Non-pigmented ciliary epithelial cell (primary cell): ENCODE results near the gene PVALEF.

ENCODE experiments used
- DNase-seq: peaks from one replicate; pipeline ENCODE4 v3.0.0-alpha.2; 2010; ENCODE audit warnings: low read depth

PVALEF gene

DNA sequence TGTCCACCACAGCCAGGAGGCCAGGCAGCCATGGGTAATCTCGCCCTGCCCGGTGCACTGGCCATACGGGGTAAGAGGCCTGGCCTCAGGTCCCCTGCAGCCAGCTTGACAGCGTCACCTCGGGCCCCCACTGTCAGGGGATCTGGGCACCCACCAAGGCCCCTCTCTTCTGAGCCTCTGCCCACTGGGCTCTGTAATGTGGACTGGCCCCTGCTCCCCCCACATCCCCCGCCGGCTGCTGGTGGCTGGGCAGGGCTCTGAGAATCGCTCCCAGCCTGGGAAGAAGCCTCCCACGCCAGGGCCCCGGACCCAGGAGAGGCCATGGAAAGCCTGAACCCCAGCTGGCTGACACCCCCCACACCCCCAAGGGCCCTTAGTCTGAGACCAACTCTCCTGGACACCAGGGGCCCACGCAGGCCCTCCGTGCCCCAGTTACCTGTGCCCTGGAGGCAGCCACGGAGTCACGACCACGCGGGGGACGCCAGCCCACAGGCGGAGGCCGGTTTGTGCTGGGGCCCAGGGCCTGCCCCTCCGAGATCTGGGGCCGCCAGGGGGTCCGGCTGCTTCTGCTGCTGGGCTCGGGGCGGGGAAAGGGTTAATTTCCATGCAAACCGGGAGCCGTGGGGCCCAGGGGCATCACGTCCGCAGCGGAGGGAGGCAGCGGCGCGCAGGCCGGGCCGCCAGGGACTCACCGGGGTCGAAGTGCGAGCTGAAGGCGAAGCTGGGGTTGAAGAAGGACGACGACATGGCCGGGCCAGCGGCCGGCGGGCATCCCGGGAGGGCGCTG, at the start of gene PVALEF:
Gene PVALEF, plus strand, starts transcription at position 262 of the 787 bp plus-strand sequence. CDS start 15,720 bp downstream, outside the sequence.
- DNase-seq = no peak

DNA sequence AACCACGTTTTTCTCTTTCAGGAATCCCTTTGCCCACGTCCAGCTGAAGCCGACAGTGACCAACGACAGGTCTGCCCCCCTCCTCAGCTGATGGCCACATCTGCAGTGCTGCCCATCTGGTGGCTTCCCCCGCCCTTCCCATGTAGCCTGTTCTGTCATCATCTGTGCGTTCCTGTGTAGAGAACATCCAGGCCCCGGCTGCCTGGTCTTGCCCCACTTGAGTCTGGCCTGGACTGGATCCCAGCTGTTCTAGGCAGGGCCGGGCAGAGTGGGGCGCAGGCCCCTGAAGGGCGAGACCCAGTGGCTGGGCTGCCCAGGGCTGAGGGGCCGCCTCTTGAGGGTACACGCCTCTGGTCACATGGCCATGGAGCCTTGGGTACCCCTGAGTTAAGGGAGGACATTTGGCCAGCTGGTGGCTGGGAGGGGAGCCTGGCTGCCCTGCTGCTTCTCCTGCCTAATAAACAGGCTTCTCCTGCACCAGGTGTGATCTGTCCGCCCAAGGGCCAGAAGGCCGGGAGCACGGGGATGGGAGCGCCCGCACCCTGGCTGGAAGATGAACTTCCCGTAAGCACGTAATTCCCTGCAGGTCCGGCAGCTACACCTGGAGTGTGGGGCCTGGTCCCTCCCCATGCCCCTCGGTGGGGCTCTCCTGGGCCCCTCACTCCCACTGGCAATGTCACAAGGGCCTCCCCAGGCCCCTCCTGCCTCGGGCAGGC, 49.4 kb upstream of the PVALEF start:
- DNase-seq = no peak

DNA sequence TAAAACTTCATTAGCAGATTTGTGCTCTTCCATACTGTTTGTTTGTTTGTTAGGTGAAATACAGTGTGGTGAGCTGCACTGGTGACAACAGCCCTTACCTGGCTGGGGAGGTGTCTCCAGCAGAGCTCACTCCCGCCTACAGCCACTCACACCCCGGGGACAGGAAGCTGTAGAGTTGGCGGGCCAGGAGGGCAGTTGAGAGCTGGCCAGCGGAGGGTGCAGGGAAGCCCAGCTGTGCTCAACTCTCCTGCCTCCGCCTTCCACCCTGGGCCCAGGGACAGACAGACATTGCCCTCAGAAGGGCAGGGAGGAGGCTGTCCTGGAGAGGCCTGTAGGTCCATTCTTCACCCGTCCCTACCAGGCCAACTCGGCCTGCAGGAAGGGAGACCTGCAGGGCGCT, 48.6 kb upstream of the PVALEF start:
- DNase-seq = no peak

DNA sequence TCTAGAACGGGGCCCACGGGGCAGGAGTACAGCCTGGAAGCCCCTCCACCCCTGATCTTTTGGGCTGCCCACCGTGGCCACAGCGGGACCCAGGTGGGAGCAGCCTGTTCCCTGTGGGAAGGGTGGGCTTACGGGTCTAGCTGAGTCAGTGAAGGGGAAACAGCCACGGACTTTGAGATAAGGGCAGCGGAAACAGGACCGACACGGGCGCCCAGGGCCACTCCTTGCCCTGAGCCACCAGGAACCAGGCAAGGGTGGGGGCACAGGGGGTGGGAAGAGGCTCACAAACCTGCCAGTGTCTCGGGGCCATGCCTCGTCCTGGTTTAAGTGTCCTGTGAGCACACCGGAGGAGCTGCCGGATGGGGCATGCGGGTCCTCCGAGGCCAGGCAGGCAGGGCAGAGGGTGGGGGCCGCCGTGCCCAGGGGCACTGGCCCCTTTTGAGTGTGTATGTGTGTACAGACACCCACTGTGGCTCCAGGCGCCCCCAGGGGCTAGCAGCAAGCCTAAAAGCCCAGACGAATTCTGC, 47.6 kb upstream of the PVALEF start:
- DNase-seq = no peak

DNA sequence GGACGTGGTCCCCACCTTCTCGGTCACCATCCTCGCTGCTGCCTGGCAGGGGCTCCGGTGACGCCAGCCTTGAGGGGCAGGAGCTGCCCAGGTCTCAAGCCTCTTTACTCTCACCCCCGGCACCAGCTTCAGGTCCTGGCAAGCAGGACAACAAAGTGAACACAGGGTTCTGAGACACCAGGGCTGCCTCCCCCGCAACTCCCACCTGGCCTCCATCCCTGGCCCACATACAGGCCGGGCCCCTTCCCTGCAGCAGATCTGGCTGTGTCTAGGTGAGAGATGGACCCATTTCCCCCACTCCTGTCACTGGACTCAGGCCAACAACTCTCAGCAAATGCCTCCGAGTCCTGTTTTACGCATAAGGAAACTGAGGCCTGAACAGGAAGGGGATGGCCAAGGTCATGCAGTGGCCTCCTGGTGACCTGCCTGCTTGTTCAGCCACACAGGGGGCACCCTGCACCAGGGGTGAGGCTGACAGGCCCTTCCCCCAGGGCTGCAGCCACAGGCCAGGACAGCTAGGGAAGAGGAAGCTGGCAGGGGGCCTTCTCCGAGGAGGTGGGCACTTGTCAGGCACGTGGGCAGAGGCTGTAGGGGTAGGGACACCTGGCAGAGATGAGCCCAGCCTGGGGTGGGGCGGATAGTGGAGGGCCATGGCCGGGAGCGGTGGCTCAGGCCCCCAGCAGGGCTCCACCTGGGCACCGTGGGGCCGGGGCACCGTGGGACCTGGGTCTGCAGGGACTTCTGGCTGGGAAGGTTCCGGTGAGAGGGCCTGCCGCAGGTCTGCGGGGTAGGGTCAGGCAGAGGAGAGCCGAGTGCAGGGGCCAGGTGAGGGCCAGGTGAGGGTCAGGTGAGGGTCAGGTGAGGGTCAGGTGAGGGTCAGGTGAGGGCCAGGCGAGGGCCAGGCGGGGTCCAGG, 46.7 kb upstream of the PVALEF start:
- DNase-seq = no peak

DNA sequence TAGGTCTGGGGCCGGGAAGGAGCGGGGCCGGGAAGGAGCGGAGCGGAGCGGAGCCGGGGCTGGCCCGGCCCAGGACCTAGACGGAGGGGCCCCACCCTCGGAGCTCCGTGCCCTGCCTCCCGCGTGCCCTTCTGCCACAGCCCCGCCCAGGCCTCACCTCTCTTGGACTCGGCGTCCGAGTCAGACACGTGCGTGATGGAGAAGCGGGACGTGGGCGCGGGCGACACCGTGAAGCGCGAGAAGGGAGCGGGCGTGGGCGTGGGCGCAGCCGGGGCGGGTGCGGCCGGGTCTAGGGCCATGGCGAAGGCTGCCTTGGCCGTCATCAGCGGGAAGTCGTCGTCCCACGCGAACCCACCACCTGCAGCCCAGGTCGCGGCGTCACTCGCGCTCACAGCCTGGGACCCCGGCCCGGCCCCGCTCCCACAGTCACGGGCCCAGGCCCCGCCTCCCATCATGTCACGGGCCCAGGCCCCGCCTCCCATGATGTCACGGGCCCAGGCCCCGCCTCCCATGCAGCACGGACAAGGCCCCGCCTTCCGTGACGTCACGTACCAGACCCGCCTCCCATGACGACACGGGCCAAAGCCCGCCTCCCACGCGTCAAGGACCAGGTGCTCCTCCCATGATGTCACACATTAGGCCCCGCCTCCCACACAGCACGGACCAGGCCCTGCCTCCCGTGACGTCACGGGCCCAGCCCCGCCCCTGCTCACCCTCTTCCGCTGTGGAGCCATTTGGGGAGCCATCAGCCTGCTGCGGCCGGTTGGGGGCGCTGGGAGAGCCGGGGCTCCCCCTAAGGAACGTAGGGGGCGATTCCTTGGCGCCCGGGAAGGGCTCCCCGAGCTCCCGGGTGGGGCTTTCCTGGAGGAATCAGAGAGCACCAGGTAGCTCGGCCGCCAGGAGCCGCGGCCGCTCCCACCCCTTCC, 45.8 kb upstream of the PVALEF start:
- peak; percentile 55 for DNase-seq

DNA sequence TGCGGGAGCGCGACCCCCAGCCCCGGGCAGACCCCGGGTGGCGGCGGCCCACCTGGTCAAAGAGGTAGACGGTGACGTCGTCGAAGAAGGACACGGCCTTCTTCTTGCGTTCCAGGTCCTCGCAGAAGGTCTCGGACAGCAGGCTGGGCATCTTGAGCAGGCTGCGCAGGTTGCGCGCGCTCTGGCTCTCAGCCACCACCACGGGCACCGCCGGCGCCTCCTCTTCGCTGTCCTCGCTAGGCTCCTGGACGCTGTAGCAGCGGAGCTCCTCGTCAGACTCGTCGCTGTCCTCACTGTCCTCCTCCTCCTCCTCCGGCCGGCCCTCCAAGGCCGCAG, 45.2 kb upstream of the PVALEF start:
- DNase-seq = no peak

DNA sequence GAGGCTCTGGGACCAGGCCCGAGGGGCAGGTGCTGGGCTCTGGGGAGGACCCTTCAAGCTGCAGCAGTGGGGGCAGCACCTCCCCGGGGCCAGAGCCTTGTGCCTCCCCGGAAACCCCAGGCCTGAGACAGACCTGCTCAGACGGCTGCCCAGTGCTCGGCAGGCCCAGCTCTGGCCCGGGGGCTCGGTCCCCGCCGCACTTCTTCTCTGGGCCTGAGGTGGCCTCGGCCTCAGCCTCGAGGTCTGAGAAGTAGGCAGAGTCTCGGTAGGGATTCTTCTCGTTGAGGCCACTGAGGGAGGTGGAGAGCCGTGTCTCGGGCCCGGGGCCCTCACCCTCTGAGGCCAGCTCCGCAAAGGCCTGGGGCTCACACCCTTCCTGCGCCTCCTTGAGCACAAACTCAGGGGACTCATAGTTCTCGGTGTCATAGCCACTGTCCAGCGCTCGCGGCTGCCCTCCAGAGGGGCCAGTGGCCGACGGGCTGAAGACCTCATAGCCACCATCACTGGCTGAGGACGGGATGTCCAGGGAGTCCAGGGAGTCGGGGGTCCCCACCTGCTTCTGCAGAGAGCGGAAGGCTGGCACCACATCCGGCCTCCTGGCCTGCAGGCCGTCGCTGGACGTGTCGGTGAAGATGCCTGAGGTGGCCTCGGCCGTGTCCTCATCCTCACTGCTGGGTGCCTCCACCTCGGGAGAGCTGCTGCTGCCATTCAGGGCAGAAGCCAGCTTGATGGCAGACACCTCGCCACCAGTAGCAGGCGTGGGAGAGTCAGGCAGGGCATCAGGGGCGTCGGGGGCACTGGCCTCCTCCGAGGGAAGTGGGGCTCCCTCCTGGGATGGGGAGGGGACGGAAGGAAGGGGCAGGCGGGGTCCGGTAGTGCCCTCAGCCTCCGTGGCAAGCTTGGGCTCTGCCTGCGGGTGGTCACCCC, 44.3 kb upstream of the PVALEF start:
- DNase-seq = no peak

DNA sequence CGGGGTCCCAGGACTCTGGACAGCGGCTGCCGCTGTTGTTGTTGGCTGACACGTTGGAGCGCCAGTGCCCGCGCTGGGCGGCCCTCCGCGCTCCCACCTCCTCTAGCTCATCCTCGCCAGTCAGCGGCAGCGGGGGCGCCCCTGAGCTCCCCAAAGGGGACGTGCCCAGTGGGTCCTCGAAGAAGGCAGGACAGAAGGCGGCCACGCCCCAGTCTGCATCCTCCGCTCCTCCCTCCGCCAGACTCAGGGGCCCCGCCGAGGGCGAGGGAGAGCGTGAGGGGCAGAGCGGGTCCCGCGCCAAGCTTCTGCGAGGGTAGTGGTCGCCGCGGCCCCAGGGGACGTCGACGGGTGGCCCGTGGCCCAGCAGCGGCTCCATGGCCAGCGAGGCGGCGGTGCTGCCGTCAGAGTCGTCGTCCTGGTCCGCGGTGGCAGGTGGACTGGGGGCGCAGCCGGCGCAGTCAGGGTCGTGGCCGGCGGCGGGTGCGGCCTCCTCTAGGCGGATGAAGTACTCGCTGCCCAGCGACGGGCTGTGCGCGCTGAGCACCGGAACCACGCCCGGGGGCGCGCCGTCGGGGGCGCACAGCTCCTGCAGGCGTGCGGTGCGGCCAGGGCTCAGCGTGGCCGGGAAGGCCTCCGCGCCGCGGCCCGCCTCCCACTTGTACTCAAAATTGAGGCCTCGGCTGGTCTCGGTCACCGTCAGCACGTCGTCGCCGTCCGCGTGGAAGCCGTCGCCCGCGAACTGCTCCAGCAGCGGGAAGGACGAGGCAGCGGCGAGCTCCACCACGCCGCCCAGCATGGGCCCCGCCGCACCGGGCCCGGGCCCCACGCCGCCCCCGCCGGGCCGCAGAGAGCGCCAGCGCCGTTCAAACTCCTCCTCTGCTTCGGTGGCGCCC, 43.2 kb upstream of the PVALEF start:
- no peak for DNase-seq

DNA sequence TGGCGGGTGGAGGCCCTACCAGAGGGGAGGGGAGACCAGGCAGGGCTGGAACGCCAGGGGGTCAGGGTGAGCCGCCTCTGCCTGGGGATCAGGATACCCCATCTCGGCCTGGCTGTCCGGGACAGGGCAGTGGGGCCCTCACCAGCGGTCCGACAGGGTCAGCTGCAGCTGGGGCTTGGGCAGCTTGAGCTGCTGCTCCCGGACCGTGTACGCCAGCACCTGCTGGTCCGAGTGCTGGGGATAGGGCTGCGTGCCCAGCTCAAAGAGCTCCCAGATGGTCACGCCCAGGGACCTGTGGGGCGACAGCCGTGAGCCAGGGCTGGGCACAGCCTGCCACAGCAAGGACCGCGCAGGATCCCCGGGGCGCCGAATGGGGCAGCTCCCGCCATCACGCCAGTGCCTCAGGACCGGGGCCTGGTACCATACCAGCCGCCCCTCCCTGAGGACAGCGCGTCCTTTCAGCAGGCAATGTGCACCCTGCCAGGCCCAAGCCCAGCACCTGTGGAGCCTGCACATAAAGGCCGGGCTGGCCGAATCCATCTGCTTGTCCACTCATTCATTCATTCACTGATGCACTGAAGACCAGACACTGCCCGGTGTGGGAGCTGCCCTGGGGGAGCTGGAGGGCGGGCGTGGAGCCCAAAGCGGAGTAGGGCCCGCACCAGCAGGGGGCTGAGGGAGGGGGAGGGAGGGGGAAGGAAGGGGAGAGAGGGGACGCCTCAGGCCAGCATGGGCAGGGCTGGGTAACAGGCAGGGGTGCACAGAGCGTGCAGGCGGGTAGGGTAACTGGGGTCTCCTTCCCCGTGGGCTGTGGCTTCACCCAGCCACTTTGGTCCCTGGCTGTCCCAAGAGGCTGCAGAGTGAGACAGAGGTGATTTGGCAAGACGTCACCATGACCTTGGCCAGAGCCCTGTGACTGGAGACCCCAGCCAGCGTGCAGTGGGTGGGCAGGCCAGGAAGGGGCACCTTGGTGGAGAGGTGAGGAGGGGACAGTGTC, 42.0 kb upstream of the PVALEF start:
- DNase-seq = no peak

DNA sequence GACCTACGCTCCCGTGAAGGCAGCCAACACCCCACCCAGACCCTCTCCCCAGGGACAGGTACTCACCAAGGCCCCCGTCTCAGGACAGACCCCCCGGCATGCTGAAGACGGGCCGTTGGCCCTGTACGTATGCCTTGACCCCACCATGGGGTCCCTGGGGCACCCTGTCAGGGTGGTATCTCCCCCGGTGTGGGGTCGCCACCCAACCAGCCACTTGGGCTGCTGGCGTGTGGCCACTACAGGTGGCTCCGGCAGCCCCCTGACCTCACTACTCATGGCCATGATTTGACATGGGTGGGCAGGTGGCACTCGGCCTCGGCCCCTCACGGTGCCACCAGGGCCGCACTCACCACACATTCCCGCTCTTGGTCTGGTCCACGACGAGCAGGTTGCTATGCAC, 40.9 kb upstream of the PVALEF start:
- no peak for DNase-seq

DNA sequence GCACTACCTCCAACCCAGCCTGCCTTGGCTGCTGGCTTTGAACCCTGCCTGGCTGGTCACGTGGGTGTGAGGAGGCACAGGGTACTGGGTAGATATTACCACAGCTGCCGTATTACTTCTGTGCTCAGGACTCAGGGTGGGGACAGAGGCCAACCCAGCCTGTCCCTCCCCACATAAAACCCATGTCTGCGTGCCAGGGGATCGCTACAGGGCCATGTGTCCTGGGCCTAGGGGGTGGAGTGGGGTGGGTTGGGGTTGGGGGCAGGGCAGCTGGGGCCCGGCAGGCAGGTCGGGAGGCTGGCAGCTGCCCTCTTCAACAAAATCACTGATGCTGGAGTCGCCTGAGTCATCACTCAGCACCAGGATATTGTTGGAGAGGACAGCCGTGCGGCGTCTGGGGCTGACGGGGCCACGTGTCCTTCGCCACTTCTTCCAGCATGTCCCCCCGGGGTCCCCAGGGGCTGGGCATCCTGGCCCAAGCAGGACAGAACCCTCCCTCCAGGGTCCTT, 39.7 kb upstream of the PVALEF start:
- no peak for DNase-seq

DNA sequence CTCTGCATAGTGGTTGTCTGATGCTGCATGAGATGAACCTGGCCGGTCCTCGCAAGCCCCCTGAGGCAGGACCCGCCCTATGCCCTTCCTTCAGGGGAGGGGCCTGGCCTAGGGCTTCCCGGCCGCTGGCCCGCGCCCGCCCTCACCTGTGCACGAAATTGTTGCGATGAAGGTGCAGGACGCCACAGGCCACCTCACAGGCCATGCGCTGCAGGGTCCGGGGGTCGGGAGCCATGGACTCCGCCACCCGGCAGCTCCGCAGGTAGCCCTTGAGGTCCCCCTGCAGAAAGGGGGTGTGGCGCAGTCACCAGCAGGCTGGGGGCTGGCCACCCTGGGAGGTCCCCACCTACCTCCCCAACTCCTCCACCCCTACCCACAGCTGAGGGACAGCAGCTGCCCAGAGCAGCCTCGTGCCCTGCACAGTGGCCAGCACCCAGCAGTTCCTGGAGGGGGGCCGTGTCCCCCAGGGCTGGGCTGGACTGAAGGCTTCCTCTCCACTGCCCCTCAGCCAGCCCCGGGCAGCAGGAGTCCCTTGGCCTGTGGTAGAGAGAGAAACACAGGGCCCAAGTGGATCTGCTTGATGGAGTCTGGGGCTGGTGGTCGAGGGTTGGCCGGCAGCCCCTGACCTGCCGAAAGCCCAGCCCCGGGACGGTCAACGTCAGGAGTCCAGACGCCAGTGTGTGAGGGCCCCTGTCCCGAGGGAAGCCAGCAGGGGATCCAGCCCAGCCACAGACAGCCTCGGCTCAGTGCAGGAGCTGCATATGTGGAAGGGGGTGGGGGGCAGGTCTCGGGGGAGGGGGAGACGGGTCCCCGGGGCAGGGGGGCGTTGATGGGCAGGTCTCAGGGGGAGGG, 38.8 kb upstream of the PVALEF start:
- no peak for DNase-seq

DNA sequence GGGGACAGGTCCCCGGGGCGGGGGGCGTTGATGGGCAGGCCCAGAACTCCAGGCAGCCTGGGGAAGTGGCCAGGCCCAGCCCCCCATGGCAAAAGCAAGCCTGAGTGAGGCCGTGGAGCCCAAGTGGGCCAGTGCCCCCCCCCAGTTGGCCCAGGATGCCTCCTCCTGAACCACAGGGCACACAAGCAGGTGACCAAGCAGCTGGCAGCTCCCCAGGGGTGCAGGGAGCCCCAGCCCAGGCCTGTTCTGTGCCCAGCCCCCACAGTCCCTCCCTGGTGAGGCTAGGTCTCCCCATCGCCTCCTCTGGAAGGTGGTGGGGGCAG, 38.2 kb upstream of the PVALEF start:
- DNase-seq = no peak

DNA sequence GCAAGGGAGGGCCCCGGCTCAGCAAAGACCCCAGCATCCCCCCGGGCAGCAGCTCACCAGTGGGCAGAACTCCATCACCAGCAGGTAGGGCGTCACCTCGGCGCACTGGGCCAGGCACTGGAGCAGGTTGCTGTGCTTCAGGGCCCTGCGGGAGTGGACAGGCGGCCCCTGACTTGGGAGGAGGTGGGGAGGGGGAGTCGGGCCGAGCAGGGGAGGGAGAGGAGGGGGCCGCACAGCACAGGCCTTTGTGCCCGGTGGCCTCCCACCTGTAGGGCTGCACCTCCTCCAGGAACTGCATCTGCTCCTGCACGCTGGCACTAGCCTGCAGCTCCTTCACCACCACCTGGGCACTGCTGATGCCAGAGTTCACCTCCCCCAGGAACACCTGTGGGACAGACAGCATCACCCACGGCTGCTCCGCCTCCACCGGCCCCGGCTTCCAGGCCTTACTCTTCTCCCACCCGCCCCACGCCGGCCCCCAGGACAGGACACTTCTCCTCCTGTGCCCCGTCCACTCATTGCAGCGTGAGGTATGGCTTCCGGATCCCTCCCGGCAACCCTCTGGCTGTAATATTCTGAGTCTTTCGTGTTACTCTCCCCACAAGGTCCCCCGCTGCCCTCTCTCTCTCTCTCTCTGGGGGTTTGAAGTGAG, 37.7 kb upstream of the PVALEF start:
- DNase-seq = no peak

DNA sequence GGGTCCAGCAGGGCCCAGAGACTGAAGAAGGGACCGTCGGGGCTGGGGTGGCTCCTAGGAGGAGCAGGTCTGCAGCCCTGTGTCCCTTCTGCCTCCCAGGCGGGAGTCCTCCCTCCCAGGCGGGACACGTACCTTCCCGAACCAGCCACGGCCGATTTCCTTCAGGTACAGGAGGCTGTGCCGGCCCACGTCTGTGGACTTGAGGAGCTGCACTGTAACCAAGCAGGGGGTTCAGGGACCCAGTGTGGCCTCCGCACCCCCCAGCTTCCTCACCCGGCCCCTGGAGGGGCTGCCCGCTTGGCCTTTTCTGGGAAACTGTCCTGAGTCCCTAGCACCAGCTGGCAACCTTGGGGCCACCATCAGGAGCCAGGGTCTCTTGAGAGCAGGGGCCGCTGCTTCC, 37.0 kb upstream of the PVALEF start:
- DNase-seq = no peak
